Keratinocyte (primary cell): ENCODE data around the gene CD164L2. TPM values are rescaled to one million over a fixed set of nuclear protein-coding genes. Genes with fewer than 3 reads are reported as not detected.

Source experiments
- DNase-seq: peaks from one replicate; pipeline ENCODE4 v3.0.0-alpha.2; 2011; ENCODE audit warnings: low read depth, missing footprints, low spot score
- FAIRE-seq: peaks from 2 replicates; lab custom pipeline; 2011; peaks lifted over from hg19 to GRCh38; lab: Jason Lieb, UNC
- H2AFZ ChIP-seq: 2 replicates; pipeline ENCODE4 v1.6.0; 2012; ENCODE audit warnings: low read length, control low read depth, inconsistent platforms; ENCODE audit not compliant: control insufficient read depth
- H3K27ac ChIP-seq: 2 replicates; pipeline ENCODE4 v1.5.1; 2011; ENCODE audit warnings: low read length; ENCODE audit not compliant: control insufficient read depth, insufficient read depth
- H3K27me3 ChIP-seq: 3 replicates; pipeline ENCODE4 v1.6.0; 2011; ENCODE audit warnings: low read length; ENCODE audit not compliant: control insufficient read depth, insufficient read depth; ENCODE audit errors: extremely low read depth
- H3K36me3 ChIP-seq, 2 experiments: 2 replicates in 1 of 2; 3 replicates in 1 of 2; pipeline ENCODE4 v1.5.1; 2011; ENCODE audit warnings: low read length in 2 of 2, mild to moderate bottlenecking in 1 of 2; ENCODE audit not compliant: control insufficient read depth in 2 of 2, insufficient read depth in 2 of 2; ENCODE audit errors: extremely low read depth in 1 of 2
- H3K4me1 ChIP-seq: 3 replicates; pipeline ENCODE4 v1.5.1; 2011; ENCODE audit warnings: low read length; ENCODE audit not compliant: control insufficient read depth, insufficient read depth; ENCODE audit errors: extremely low read depth
- H3K4me2 ChIP-seq: 3 replicates; pipeline ENCODE4 v1.6.0; 2011; ENCODE audit warnings: low read depth, low read length; ENCODE audit not compliant: control insufficient read depth, insufficient read depth; ENCODE audit errors: extremely low read depth
- H3K4me3 ChIP-seq, 3 experiments: fragments of 200-600 bp in 1 of 3; sonication (generic) in 1 of 3; 2 replicates in 2 of 3; 3 replicates in 1 of 3; pipeline ENCODE4 v1.5.1; 2011 to 2016; ENCODE audit warnings: low read length in 3 of 3, mild to moderate bottlenecking in 3 of 3, control low read depth in 2 of 3, inconsistent platforms in 1 of 3, low read depth in 1 of 3, mixed read lengths in 1 of 3, mixed run types in 1 of 3, moderate library complexity in 1 of 3; ENCODE audit not compliant: control insufficient read depth in 2 of 3, insufficient read depth in 2 of 3; ENCODE audit errors: extremely low read depth in 1 of 3
- H3K79me2 ChIP-seq: 2 replicates; pipeline ENCODE4 v1.6.0; 2012; ENCODE audit warnings: low read length; ENCODE audit not compliant: control insufficient read depth, insufficient read depth
- H3K9ac ChIP-seq: 3 replicates; pipeline ENCODE4 v1.6.0; 2011; ENCODE audit warnings: low read length; ENCODE audit not compliant: control insufficient read depth, insufficient read depth; ENCODE audit errors: extremely low read depth
- H3K9me1 ChIP-seq: 3 replicates; pipeline ENCODE4 v1.6.0; 2011; ENCODE audit warnings: low read length; ENCODE audit not compliant: control insufficient read depth, insufficient read depth; ENCODE audit errors: extremely low read depth
- H3K9me3 ChIP-seq: 2 replicates; pipeline ENCODE4 v1.5.1; 2012; ENCODE audit warnings: low read depth, low read length; ENCODE audit not compliant: control insufficient read depth
- H4K20me1 ChIP-seq: 3 replicates; pipeline ENCODE4 v1.6.0; 2011; ENCODE audit warnings: low read length; ENCODE audit not compliant: control insufficient read depth, insufficient read depth; ENCODE audit errors: extremely low read depth
- EZH2 ChIP-seq: IDR thresholded peaks from one replicate; pipeline ENCODE4 v1.6.1; 2012; ENCODE audit warnings: inconsistent platforms, mild to moderate bottlenecking, low read length, moderate library complexity
- dilution Hi-C: fragments of 300-500 bp; cut with MboI; formaldehyde crosslinking; loops from one replicate; pipeline ENCODE4 v1.7.0; 2020; ENCODE audit warnings: low sequenced_read_pairs; ENCODE audit not compliant: extremely low pct_ligation_motif_present
- polyA plus RNA-seq, 5 experiments: library from polyadenylated mRNA; depleted of rRNA in 3 of 5; stranded (reverse) in 3 of 5; stranded (forward) in 1 of 5; unstranded in 1 of 5; fragments of >200 nt; gene quantifications; 1 replicate in 1 of 5; 2 replicates in 3 of 5; 3 replicates in 1 of 5; pipeline versions ENCODE4 v1.2.1 to v1.2.3, GENCODE V29; 2011 to 2012; ENCODE audit warnings: missing spikeins in 2 of 5, low read depth in 1 of 5, low replicate concordance in 1 of 5
- TF ChIP-seq, protein P1 (sequence below), 3 experiments: IDR thresholded peaks in 1 of 3; conservative IDR thresholded peaks in 1 of 3; optimal IDR thresholded peaks in 1 of 3; 2 replicates in 2 of 3; 3 replicates in 1 of 3; pipeline versions ENCODE3 to v1.5.1; 2011; ENCODE audit warnings: low read length in 3 of 3, mild to moderate bottlenecking in 3 of 3, moderate library complexity in 2 of 3, control low read depth in 1 of 3, inconsistent platforms in 1 of 3; ENCODE audit not compliant: insufficient read depth in 2 of 3; ENCODE audit errors: extremely low read depth in 1 of 3

CD164L2 gene
- polyA plus RNA-seq, 1 donor (not counting 4 experiments of a cell fraction or from before 2014, with no cell fraction given), result 2.7 TPM

- dilution Hi-C loops, result no loop called here
These were observed 12.5 kb upstream of the CD164L2 start for GRCh38 chr1:27395441-27396195.

DNA sequence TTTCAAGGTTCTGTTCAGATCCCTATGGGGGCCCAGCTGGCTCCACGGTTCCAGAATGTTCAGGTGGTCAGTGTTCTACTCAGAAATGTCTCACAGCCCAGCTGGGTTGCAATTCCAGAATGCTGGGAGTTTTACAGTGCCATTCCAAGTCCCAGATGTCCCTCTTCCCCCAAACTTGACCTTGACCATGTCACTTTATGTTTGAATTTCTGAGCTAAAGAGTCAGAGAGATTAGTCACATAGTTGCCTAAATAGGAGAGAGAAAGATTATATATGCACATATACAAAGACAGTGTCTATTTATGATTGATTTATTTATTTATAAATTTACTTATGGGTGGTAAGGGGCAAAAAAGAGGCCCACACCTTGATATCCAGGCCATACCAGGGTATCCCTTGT is 11.8 kb upstream of the CD164L2 start:
- Histone ChIP-seq H3K9ac (no peak overlapping the region), H3K27me3 (no peaks in the 10 kb centered on the region), H2AFZ (no peak overlapping the region), H3K9me1 (no peaks in the 10 kb centered on the region), H3K4me1 (peaks cover 21% of the 10 kb centered on the region), H3K4me3 (no peak overlapping the region), H4K20me1 (no peaks in the 10 kb centered on the region), H3K9me3 (no peaks in the 10 kb centered on the region), H3K4me2 (no peak overlapping the region), H3K27ac (no peak overlapping the region), H3K36me3 (no peaks in the 10 kb centered on the region), H3K79me2 (peaks cover 15% of the 10 kb centered on the region)
- dilution Hi-C loops, result no loop called here
- FAIRE-seq, result no peak
- TF ChIP-seq, protein P1, sequence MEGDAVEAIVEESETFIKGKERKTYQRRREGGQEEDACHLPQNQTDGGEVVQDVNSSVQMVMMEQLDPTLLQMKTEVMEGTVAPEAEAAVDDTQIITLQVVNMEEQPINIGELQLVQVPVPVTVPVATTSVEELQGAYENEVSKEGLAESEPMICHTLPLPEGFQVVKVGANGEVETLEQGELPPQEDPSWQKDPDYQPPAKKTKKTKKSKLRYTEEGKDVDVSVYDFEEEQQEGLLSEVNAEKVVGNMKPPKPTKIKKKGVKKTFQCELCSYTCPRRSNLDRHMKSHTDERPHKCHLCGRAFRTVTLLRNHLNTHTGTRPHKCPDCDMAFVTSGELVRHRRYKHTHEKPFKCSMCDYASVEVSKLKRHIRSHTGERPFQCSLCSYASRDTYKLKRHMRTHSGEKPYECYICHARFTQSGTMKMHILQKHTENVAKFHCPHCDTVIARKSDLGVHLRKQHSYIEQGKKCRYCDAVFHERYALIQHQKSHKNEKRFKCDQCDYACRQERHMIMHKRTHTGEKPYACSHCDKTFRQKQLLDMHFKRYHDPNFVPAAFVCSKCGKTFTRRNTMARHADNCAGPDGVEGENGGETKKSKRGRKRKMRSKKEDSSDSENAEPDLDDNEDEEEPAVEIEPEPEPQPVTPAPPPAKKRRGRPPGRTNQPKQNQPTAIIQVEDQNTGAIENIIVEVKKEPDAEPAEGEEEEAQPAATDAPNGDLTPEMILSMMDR (optimal IDR thresholded peaks at IDR 0.05 in 1 of 3, IDR thresholded peaks at IDR 0.05 in 1 of 3, conservative IDR thresholded peaks at IDR 0.05 in 1 of 3; ENCODE audit: extremely low read depth in 1 of 3, insufficient read depth in 2 of 3, low read length in 3 of 3), result no peak
- TF ChIP-seq EZH2, result no peak
- DNase-seq, result no peak

More at GRCh38 chr1:27395441-27396195, 12.5 kb upstream of the CD164L2 start:
- H3K4me2 ChIP-seq, result no peak overlapping the region
- H3K4me3 ChIP-seq, result no peak overlapping the region
- DNase-seq, result no peak
- peaks cover 15% of the 10 kb centered on the region for H3K79me2 ChIP-seq
- no peaks in the 10 kb centered on the region for H3K9me1 ChIP-seq
- H2AFZ ChIP-seq, result no peak overlapping the region
- H4K20me1 ChIP-seq, result no peaks in the 10 kb centered on the region
- H3K9me3 ChIP-seq, result no peaks in the 10 kb centered on the region
- H3K4me1 ChIP-seq, result peaks cover 21% of the 10 kb centered on the region
- no peak overlapping the region for H3K27ac ChIP-seq
- FAIRE-seq, result no peak
- TF ChIP-seq, protein P1 (optimal IDR thresholded peaks at IDR 0.05 in 1 of 3, IDR thresholded peaks at IDR 0.05 in 1 of 3, conservative IDR thresholded peaks at IDR 0.05 in 1 of 3; ENCODE audit: extremely low read depth in 1 of 3, insufficient read depth in 2 of 3, low read length in 3 of 3), result peak; percentile 83 to 97 (median 92)
- TF ChIP-seq EZH2, result no peak
- no peaks in the 10 kb centered on the region for H3K27me3 ChIP-seq
- H3K9ac ChIP-seq, result no peak overlapping the region
- H3K36me3 ChIP-seq, result no peaks in the 10 kb centered on the region
